ENCODE measurements around the gene SDHAF2. TPM values are rescaled to one million over a fixed set of nuclear protein-coding genes. Genes with fewer than 3 reads are reported as not detected.

SDHAF2 gene
- total and polyA plus RNA-seq, 2 of the 13 experiments (the other 11 are each of a cell fraction or from before 2014, with no cell fraction given): 44.2 to 70.4 TPM

DNA sequence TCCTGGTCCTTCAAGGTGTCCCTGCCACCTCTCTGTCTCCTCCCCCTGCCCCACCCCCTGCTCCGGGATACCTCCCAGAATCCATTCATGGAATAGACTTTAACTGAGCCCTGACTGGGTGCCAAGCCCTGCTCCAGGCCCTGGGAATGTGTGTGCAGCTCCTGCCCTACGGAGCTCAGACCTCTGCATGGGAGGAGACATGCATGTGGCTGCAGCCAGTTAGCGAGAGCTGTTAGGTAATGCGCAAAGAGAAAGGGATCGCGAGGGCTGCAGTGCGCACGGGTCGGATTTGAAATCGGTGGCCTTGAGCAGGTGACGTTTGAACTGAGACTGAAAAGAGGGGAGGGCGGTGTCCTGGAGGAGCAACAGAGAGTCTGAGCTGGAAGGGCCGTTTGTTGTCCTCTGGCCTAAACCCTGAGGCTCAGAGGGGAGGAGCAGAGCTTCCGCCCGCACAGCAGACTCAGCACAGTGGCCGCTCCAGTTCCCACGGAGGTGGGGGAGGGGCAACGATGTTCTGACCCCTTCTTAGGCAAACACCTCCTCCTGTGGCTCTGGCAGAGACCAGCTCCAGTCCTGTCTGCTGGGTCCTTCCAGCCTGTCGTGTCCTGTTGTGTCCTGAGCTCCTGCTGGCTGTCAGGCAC lies 58.8 kb downstream of the SDHAF2 start (continued):
- TF ChIP-seq ZBTB7A (CRISPR knock-in tag; IDR thresholded peaks at IDR 0.05) (no peak; the same call in 1 of the 2 replicates), HOXA7 (CRISPR knock-in tag; IDR thresholded peaks at IDR 0.05) (no peak), ZNF607 (CRISPR knock-in tag; IDR thresholded peaks at IDR 0.05; ENCODE audit: borderline replicate concordance) (peak; percentile 47; the same call in 1 of the 2 replicates), GLI4 (CRISPR knock-in tag; IDR thresholded peaks at IDR 0.05; ENCODE audit: borderline replicate concordance) (no peak), ARNTL (CRISPR knock-in tag; IDR thresholded peaks at IDR 0.05) (peak; percentile 78), ATRX (CRISPR knock-in tag; IDR thresholded peaks at IDR 0.05; ENCODE audit: borderline replicate concordance) (no peak), ZNF589 (CRISPR knock-in tag; conservative IDR thresholded peaks at IDR 0.05) (no peak)
- TF ChIP-seq, protein P1, sequence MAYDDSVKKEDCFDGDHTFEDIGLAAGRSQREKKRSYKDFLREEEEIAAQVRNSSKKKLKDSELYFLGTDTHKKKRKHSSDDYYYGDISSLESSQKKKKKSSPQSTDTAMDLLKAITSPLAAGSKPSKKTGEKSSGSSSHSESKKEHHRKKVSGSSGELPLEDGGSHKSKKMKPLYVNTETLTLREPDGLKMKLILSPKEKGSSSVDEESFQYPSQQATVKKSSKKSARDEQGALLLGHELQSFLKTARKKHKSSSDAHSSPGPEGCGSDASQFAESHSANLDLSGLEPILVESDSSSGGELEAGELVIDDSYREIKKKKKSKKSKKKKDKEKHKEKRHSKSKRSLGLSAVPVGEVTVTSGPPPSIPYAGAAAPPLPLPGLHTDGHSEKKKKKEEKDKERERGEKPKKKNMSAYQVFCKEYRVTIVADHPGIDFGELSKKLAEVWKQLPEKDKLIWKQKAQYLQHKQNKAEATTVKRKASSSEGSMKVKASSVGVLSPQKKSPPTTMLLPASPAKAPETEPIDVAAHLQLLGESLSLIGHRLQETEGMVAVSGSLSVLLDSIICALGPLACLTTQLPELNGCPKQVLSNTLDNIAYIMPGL (CRISPR knock-in tag; IDR thresholded peaks at IDR 0.05; ENCODE audit: borderline replicate concordance in 1 of 2, low read depth in 1 of 2): peak in 1 of 2 experiments; percentile 37; a peak in 2 of 4 replicates
- TF ChIP-seq, protein P2, sequence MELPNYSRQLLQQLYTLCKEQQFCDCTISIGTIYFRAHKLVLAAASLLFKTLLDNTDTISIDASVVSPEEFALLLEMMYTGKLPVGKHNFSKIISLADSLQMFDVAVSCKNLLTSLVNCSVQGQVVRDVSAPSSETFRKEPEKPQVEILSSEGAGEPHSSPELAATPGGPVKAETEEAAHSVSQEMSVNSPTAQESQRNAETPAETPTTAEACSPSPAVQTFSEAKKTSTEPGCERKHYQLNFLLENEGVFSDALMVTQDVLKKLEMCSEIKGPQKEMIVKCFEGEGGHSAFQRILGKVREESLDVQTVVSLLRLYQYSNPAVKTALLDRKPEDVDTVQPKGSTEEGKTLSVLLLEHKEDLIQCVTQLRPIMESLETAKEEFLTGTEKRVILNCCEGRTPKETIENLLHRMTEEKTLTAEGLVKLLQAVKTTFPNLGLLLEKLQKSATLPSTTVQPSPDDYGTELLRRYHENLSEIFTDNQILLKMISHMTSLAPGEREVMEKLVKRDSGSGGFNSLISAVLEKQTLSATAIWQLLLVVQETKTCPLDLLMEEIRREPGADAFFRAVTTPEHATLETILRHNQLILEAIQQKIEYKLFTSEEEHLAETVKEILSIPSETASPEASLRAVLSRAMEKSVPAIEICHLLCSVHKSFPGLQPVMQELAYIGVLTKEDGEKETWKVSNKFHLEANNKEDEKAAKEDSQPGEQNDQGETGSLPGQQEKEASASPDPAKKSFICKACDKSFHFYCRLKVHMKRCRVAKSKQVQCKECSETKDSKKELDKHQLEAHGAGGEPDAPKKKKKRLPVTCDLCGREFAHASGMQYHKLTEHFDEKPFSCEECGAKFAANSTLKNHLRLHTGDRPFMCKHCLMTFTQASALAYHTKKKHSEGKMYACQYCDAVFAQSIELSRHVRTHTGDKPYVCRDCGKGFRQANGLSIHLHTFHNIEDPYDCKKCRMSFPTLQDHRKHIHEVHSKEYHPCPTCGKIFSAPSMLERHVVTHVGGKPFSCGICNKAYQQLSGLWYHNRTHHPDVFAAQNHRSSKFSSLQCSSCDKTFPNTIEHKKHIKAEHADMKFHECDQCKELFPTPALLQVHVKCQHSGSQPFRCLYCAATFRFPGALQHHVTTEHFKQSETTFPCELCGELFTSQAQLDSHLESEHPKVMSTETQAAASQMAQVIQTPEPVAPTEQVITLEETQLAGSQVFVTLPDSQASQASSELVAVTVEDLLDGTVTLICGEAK (IDR thresholded peaks at IDR 0.05): no peak
- TF ChIP-seq, protein P2 (CRISPR knock-in tag; IDR thresholded peaks at IDR 0.05): no peak
- TF ChIP-seq, protein P3, sequence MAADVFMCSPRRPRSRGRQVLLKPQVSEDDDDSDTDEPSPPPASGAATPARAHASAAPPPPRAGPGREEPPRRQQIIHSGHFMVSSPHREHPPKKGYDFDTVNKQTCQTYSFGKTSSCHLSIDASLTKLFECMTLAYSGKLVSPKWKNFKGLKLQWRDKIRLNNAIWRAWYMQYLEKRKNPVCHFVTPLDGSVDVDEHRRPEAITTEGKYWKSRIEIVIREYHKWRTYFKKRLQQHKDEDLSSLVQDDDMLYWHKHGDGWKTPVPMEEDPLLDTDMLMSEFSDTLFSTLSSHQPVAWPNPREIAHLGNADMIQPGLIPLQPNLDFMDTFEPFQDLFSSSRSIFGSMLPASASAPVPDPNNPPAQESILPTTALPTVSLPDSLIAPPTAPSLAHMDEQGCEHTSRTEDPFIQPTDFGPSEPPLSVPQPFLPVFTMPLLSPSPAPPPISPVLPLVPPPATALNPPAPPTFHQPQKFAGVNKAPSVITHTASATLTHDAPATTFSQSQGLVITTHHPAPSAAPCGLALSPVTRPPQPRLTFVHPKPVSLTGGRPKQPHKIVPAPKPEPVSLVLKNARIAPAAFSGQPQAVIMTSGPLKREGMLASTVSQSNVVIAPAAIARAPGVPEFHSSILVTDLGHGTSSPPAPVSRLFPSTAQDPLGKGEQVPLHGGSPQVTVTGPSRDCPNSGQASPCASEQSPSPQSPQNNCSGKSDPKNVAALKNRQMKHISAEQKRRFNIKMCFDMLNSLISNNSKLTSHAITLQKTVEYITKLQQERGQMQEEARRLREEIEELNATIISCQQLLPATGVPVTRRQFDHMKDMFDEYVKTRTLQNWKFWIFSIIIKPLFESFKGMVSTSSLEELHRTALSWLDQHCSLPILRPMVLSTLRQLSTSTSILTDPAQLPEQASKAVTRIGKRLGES (CRISPR knock-in tag; IDR thresholded peaks at IDR 0.05; ENCODE audit: borderline replicate concordance): no peak
- TF ChIP-seq, protein P4, sequence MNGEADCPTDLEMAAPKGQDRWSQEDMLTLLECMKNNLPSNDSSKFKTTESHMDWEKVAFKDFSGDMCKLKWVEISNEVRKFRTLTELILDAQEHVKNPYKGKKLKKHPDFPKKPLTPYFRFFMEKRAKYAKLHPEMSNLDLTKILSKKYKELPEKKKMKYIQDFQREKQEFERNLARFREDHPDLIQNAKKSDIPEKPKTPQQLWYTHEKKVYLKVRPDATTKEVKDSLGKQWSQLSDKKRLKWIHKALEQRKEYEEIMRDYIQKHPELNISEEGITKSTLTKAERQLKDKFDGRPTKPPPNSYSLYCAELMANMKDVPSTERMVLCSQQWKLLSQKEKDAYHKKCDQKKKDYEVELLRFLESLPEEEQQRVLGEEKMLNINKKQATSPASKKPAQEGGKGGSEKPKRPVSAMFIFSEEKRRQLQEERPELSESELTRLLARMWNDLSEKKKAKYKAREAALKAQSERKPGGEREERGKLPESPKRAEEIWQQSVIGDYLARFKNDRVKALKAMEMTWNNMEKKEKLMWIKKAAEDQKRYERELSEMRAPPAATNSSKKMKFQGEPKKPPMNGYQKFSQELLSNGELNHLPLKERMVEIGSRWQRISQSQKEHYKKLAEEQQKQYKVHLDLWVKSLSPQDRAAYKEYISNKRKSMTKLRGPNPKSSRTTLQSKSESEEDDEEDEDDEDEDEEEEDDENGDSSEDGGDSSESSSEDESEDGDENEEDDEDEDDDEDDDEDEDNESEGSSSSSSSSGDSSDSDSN (CRISPR knock-in tag; IDR thresholded peaks at IDR 0.05): peak; percentile 59
